ENCODE measurements around the gene AK2.

DNA sequence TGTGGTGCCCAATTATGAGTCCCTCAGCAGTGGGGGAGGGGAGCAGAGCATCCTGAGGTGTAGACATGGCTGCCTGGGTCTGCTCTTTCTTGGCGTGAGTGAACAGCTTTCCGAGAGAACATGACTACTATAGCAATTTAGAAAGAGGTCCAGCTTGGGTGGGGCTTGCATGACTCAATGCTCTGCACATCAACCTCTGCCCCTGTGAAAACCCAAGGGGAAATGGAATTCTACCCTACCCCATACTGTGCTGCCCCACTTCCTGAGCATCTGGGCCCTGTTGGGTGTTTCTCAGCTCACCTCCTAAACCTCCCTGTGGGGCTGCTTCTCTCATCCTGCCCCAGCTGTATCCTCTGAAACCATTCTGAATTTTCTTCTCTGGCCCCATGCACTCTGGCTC, 36.0 kb upstream of the AK2 start:
- TF ChIP-seq POLR2AphosphoS5 (IDR thresholded peaks at IDR 0.05; ENCODE audit: low read depth, low read length) = no peak
- TF ChIP-seq TAF1 (IDR thresholded peaks at IDR 0.05; ENCODE audit: low read depth, low read length) = no peak
- TF ChIP-seq POLR2A (IDR thresholded peaks at IDR 0.05; ENCODE audit: low read depth, low read length) = no peak
